ENCODE results near the gene MPIG6B. TPM values are rescaled to one million over a fixed set of nuclear protein-coding genes. Genes with fewer than 3 reads are reported as not detected.

Gene MPIG6B
- total and polyA plus RNA-seq, 12 donors = 0.11 to 0.97 (median 0.27) TPM; not detected in 3

- TF ChIP-seq CTCF (IDR thresholded peaks at IDR 0.05) = no peak
- intact Hi-C loops (cut with DNase I) = loop anchor here in 4 of 10 donors (10.0 kb wide), 4 partner anchors 78 to 258 kb away; partner anchors contain the start of genes CFB (in 1 of the 4), NEU1 (in 1 of the 4) and SAPCD1 (in 1 of the 4)
- H3K27ac ChIP-seq = no peak overlapping the region
- H3K4me1 ChIP-seq = peaks cover 0 to 15% (median 9%) of the 10 kb centered on the region in 9 donors
- peaks cover 2 to 74% (median 41%) of the 10 kb centered on the region in 9 donors for H3K36me3 ChIP-seq
- H3K9me3 ChIP-seq = no peaks in the 10 kb centered on the region
- H3K27me3 ChIP-seq = no peaks in the 10 kb centered on the region
- 74 to 85% methylated on average over 5 of the region's 5 CpGs for WGBS, 2 donors
- DNase-seq (no peak), ATAC-seq (no peak)
- H3K4me3 ChIP-seq = no peak overlapping the region
Observed at GRCh38 chr6:31686483-31686882, 36.7 kb upstream of the MPIG6B start.

GRCh38 chr6:31687321-31687720, 35.9 kb upstream of the MPIG6B start:
- WGBS, 2 donors = 86% methylated on average over 8 of the region's 8 CpGs
- DNase-seq = no peak

GRCh38 chr6:31687860-31688693, 35.1 kb upstream of the MPIG6B start:
- DNase-seq (no peak), ATAC-seq (peak in 2 of 8 donors; percentile 10 to 20)
- WGBS, 2 donors = 81 to 82% methylated on average over 14 of the region's 14 CpGs
- H3K27me3 ChIP-seq = no peaks in the 10 kb centered on the region
- peaks cover 5 to 90% (median 54%) of the 10 kb centered on the region in 9 donors for H3K36me3 ChIP-seq
- intact Hi-C loops (cut with DNase I) = loop anchor here in 4 of 10 donors (10.0 kb wide), 4 partner anchors 77 to 257 kb away; partner anchors contain the start of genes CFB (in 1 of the 4), NEU1 (in 1 of the 4) and SAPCD1 (in 1 of the 4)
- H3K27ac ChIP-seq = no peak overlapping the region
- H3K4me3 ChIP-seq = no peak overlapping the region
- TF ChIP-seq CTCF (IDR thresholded peaks at IDR 0.05) = no peak
- no peaks in the 10 kb centered on the region for H3K9me3 ChIP-seq
- H3K4me1 ChIP-seq = peaks cover 0 to 6% (median 3%) of the 10 kb centered on the region in 9 donors

More at GRCh38 chr6:31687321-31687720, 35.9 kb upstream of the MPIG6B start:
- Histone ChIP-seq H3K36me3 (peaks cover 5 to 82% (median 47%) of the 10 kb centered on the region in 9 donors), H3K4me3 (no peak overlapping the region), H3K9me3 (no peaks in the 10 kb centered on the region), H3K4me1 (peaks cover 0 to 11% (median 5%) of the 10 kb centered on the region in 9 donors), H3K27me3 (no peaks in the 10 kb centered on the region), H3K27ac (no peak overlapping the region)
- no peak for TF ChIP-seq CTCF (IDR thresholded peaks at IDR 0.05)
- intact Hi-C loops (cut with DNase I) = loop anchor here in 4 of 10 donors (10.0 kb wide), 4 partner anchors 77 to 257 kb away; partner anchors contain the start of genes CFB (in 1 of the 4), NEU1 (in 1 of the 4) and SAPCD1 (in 1 of the 4)
- no peak for ATAC-seq

GRCh38 chr6:31689249-31690110, 33.7 kb upstream of the MPIG6B start:
- Histone ChIP-seq H3K4me1 (peaks cover 0 to 4% (median 0%) of the 10 kb centered on the region in 9 donors), H3K27ac (no peak overlapping the region), H3K36me3 (peaks cover 5 to 100% (median 66%) of the 10 kb centered on the region in 9 donors), H3K4me3 (no peak overlapping the region), H3K27me3 (no peaks in the 10 kb centered on the region), H3K9me3 (no peaks in the 10 kb centered on the region)
- peak in 5 of 9 donors; percentile 12 to 43 (median 22) for TF ChIP-seq CTCF (IDR thresholded peaks at IDR 0.05)
- WGBS, 2 donors = 77 to 81% methylated on average over 11 of the region's 11 CpGs
- DNase-seq (no peak), ATAC-seq (no peak)
- intact Hi-C loops (cut with DNase I) = loop anchor here in 4 of 10 donors (10.0 kb wide), 4 partner anchors 75 to 255 kb away; partner anchors contain the start of genes CFB (in 1 of the 4), NEU1 (in 1 of the 4) and SAPCD1 (in 1 of the 4)

Measured in heart right ventricle (tissue), 16 donors.